ENCODE data around the gene PTPN20. TPM values are rescaled to one million over a fixed set of nuclear protein-coding genes. Genes with fewer than 3 reads are reported as not detected.
"Not testable (repeated sequence)": the region's sequence is repeated elsewhere in the genome, so short reads cannot be mapped to it uniquely, and the experiment has no call there.

The PTPN20 gene
- total and polyA plus RNA-seq, 2 donors from 2014 or later = 1.9 to 2.6 TPM

DNA sequence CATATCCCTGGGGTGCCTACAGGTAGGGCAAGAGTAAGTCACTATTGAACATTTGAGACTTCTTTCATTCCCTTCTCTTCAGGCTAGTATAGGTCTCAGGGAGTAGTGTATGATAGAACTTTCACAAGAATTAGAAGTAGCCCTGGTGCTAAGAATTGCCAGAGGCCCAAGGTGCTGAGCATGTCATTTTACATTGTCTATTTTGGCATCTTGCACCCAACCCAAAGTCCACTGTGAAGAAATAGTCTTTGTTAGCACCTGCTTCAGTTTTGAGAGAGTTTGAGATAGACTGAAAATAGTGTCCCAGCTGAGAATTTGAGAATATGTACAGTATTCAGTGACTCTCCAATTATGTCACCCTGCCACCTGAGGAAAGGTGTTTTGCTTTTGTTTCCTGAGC, 17.6 kb downstream of the PTPN20 start:
- H3K27me3 ChIP-seq (ENCODE audit: control insufficient read depth, insufficient read depth, low read length); H3K9ac ChIP-seq (ENCODE audit: low read length in 3 of 3); H3K4me1 ChIP-seq (ENCODE audit: control insufficient read depth in 2 of 3, insufficient read depth in 2 of 3, low read depth in 1 of 3, low read length in 3 of 3); intact Hi-C loops (cut with DNase I); DNase-seq; H3K4me3 ChIP-seq (ENCODE audit: low read length in 3 of 3); H3K9me3 ChIP-seq (ENCODE audit: control insufficient read depth in 2 of 3, insufficient read depth in 1 of 3, low read length in 3 of 3); H3K36me3 ChIP-seq (ENCODE audit: control insufficient read depth in 2 of 3, insufficient read depth in 3 of 3, low read length in 3 of 3); H3K27ac ChIP-seq (ENCODE audit: low read depth in 2 of 2, low read length in 2 of 2); FAIRE-seq: not testable (repeated sequence)

DNA sequence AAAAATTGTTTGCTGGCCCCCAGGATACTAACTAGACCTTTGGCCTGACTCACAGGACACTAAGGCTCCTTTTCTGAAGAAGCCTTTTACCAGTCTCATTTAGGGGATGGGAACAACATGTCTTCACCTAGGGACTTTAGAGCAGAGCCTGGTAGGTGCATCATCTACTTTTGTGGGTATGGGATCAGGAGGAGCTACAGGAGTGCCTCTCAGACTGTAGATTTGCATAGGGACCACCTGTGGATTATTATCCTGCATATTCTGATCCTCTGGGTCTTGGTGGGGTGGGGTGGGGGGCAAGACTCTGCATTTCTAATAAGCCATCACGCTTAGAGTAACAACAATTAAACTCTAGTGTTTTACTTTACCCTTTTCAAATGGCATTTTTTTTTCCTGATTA, 21.2 kb downstream of the PTPN20 start:
- H3K4me1 ChIP-seq (ENCODE audit: control insufficient read depth in 2 of 3, insufficient read depth in 2 of 3, low read depth in 1 of 3, low read length in 3 of 3); intact Hi-C loops (cut with DNase I); FAIRE-seq; H3K9ac ChIP-seq (ENCODE audit: low read length in 3 of 3); H3K27ac ChIP-seq (ENCODE audit: low read depth in 2 of 2, low read length in 2 of 2); DNase-seq; H3K27me3 ChIP-seq (ENCODE audit: control insufficient read depth, insufficient read depth, low read length); H3K36me3 ChIP-seq (ENCODE audit: control insufficient read depth in 2 of 3, insufficient read depth in 3 of 3, low read length in 3 of 3); H3K9me3 ChIP-seq (ENCODE audit: control insufficient read depth in 2 of 3, insufficient read depth in 1 of 3, low read length in 3 of 3); H3K4me3 ChIP-seq (ENCODE audit: low read length in 3 of 3): not testable (repeated sequence)

DNA sequence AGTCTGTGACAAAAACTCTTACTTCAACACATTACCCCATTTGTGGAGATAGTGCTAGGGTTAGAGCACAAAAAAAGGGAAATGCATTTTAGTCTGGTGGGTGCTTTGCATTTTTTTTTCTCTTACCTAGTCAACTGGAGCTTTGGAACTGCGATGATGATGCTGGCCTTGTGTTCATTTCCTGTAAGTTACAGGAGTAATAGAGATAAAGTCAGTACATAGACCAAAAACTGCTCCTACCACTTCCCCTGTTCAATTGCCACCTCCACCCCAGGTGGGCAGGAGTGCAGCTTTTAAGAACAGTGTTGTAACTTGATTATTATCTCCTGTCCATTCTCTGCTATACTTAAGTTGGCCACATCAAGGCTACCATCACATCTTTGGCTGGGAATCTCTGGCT, 29.9 kb downstream of the PTPN20 start:
- H3K36me3 ChIP-seq (ENCODE audit: control insufficient read depth in 2 of 3, insufficient read depth in 3 of 3, low read length in 3 of 3); FAIRE-seq; H3K4me1 ChIP-seq (ENCODE audit: control insufficient read depth in 2 of 3, insufficient read depth in 2 of 3, low read depth in 1 of 3, low read length in 3 of 3); H3K27me3 ChIP-seq (ENCODE audit: control insufficient read depth, insufficient read depth, low read length); H3K4me3 ChIP-seq (ENCODE audit: low read length in 3 of 3); H3K9me3 ChIP-seq (ENCODE audit: control insufficient read depth in 2 of 3, insufficient read depth in 1 of 3, low read length in 3 of 3); DNase-seq; intact Hi-C loops (cut with DNase I); H3K27ac ChIP-seq (ENCODE audit: low read depth in 2 of 2, low read length in 2 of 2); H3K9ac ChIP-seq (ENCODE audit: low read length in 3 of 3): not testable (repeated sequence)

DNA sequence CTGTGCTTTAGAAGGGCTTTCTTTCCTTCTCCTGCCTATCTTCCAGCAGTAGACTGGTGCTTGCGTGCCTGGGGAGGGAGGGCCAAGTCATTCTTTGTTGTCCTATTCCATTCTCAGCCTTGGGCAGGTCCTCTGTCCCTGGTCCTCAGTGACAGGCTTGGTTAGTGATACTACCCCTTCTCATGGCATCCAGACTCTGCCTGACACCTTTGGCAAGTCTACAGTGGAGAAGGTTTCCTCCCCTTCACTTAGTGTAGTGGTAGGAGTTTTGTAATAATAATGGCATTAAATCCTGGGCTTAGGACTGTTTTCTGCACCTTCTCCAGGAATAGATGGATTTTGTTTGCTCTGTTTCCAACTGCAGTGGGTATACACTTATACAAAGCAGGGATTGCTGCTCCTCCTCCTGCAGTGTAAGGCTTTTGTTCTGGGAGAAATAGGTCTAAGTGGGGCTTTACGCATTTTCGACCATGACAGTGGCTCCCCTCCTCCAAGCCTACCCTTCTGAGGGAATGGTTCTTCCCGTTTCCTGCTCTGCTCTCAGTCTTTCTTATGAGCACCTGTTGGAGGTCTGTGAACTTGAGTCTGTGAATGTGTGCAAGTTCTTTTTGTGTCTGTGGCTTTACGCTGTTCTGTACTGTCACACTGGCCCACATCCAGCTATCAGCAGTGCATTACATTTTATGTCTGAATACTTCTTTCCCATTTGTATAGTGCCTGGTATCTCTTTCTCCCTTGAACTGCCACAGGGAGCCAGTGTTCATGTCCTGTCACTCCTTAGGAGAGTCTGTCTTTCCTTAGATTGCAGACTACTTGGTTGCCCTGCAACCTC, 37.7 kb downstream of the PTPN20 start:
- H3K9me3 ChIP-seq (ENCODE audit: control insufficient read depth in 2 of 3, insufficient read depth in 1 of 3, low read length in 3 of 3); H3K4me3 ChIP-seq (ENCODE audit: low read length in 3 of 3); H3K36me3 ChIP-seq (ENCODE audit: control insufficient read depth in 2 of 3, insufficient read depth in 3 of 3, low read length in 3 of 3); H3K27me3 ChIP-seq (ENCODE audit: control insufficient read depth, insufficient read depth, low read length); H3K9ac ChIP-seq (ENCODE audit: low read length in 3 of 3); intact Hi-C loops (cut with DNase I); H3K4me1 ChIP-seq (ENCODE audit: control insufficient read depth in 2 of 3, insufficient read depth in 2 of 3, low read depth in 1 of 3, low read length in 3 of 3); H3K27ac ChIP-seq (ENCODE audit: low read depth in 2 of 2, low read length in 2 of 2); FAIRE-seq; DNase-seq: not testable (repeated sequence)

DNA sequence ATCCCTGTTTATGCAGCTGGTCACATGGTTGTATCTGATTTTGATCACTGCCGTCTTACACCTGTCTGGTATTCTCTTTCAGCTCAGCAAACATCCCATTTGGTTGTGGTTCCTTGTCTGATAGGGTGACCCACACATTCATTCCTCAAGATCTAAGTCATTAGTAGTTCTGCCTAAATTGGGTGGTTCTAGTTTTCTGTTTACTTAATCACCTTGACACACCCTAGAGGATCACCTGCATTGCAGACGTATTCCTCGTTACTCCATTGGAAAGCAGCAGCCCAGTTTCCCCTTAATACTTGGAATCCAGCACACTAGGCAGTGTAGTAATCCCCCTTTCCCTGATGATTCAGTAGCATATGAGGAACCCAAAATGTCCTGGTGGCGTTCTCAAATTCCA, 41.3 kb downstream of the PTPN20 start:
- H3K27me3 ChIP-seq (ENCODE audit: control insufficient read depth, insufficient read depth, low read length); DNase-seq; H3K4me1 ChIP-seq (ENCODE audit: control insufficient read depth in 2 of 3, insufficient read depth in 2 of 3, low read depth in 1 of 3, low read length in 3 of 3); H3K9ac ChIP-seq (ENCODE audit: low read length in 3 of 3); FAIRE-seq; H3K27ac ChIP-seq (ENCODE audit: low read depth in 2 of 2, low read length in 2 of 2); H3K36me3 ChIP-seq (ENCODE audit: control insufficient read depth in 2 of 3, insufficient read depth in 3 of 3, low read length in 3 of 3); intact Hi-C loops (cut with DNase I); H3K9me3 ChIP-seq (ENCODE audit: control insufficient read depth in 2 of 3, insufficient read depth in 1 of 3, low read length in 3 of 3); H3K4me3 ChIP-seq (ENCODE audit: low read length in 3 of 3): not testable (repeated sequence)

DNA sequence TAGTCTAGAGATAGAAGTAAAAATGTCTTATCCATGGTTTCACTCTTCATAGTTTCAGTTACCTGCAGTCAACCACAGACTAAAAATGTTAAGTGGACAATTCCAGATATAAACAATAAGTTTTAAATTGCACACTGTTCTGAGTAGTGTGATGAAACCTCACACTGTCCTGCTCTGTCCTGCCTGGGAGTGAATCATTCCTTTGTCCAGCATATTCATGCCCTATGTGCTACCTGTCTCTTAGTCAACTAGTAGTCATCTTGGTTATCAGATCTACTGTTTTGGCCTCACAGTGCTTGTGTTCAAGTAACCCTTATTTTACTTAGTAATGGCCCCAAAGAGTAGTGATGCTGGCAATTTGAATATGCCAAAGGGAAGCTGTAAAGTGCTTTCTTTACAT, 49.5 kb downstream of the PTPN20 start:
- intact Hi-C loops (cut with DNase I); H3K27me3 ChIP-seq (ENCODE audit: control insufficient read depth, insufficient read depth, low read length); H3K4me3 ChIP-seq (ENCODE audit: low read length in 3 of 3); H3K9me3 ChIP-seq (ENCODE audit: control insufficient read depth in 2 of 3, insufficient read depth in 1 of 3, low read length in 3 of 3); H3K9ac ChIP-seq (ENCODE audit: low read length in 3 of 3); H3K27ac ChIP-seq (ENCODE audit: low read depth in 2 of 2, low read length in 2 of 2); FAIRE-seq; H3K36me3 ChIP-seq (ENCODE audit: control insufficient read depth in 2 of 3, insufficient read depth in 3 of 3, low read length in 3 of 3); DNase-seq; H3K4me1 ChIP-seq (ENCODE audit: control insufficient read depth in 2 of 3, insufficient read depth in 2 of 3, low read depth in 1 of 3, low read length in 3 of 3): not testable (repeated sequence)

DNA sequence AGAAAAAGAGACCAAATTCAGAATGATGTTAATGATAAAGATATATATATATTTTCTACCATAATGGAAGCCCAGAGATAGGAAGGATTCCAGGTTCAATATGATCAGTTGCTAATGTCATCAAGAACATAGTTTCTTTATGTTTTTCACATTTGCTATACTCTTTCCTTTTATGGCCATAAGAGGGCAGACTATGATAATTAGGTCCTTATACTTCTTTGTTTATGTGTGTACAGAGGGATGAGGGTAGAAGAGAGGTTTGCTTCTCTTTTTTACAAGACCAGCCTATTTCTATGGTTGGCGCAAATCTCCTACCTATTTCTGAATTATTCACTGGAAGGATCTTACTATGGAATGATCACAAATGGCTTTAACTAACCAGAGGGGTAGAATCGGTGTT, 52.1 kb downstream of the PTPN20 start:
- H3K27ac ChIP-seq (ENCODE audit: low read depth in 2 of 2, low read length in 2 of 2); H3K9me3 ChIP-seq (ENCODE audit: control insufficient read depth in 2 of 3, insufficient read depth in 1 of 3, low read length in 3 of 3); H3K4me3 ChIP-seq (ENCODE audit: low read length in 3 of 3); H3K36me3 ChIP-seq (ENCODE audit: control insufficient read depth in 2 of 3, insufficient read depth in 3 of 3, low read length in 3 of 3); H3K9ac ChIP-seq (ENCODE audit: low read length in 3 of 3); H3K27me3 ChIP-seq (ENCODE audit: control insufficient read depth, insufficient read depth, low read length); H3K4me1 ChIP-seq (ENCODE audit: control insufficient read depth in 2 of 3, insufficient read depth in 2 of 3, low read depth in 1 of 3, low read length in 3 of 3); FAIRE-seq; DNase-seq; intact Hi-C loops (cut with DNase I): not testable (repeated sequence)

DNA sequence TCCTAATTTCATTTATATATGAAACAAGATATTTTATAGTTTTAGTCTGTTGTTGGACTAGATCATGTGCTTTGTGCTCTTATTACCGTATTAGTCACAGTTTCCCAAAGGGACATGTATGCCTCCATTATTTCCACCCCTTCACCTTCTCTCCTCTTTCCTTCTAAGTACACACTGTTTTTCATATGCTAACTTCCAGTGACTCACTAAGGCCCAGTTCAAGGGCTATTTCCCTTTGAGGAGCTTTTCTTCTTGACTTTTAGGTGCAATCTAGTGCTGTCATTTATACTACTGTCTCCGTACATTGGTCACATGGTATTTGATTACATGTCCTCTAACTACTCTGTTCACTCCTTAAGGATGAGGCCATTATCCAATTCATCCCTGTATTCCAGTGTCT, 55.8 kb downstream of the PTPN20 start:
- DNase-seq; H3K36me3 ChIP-seq (ENCODE audit: control insufficient read depth in 2 of 3, insufficient read depth in 3 of 3, low read length in 3 of 3); H3K4me3 ChIP-seq (ENCODE audit: low read length in 3 of 3); H3K27me3 ChIP-seq (ENCODE audit: control insufficient read depth, insufficient read depth, low read length); H3K9ac ChIP-seq (ENCODE audit: low read length in 3 of 3); H3K9me3 ChIP-seq (ENCODE audit: control insufficient read depth in 2 of 3, insufficient read depth in 1 of 3, low read length in 3 of 3); H3K4me1 ChIP-seq (ENCODE audit: control insufficient read depth in 2 of 3, insufficient read depth in 2 of 3, low read depth in 1 of 3, low read length in 3 of 3); FAIRE-seq; intact Hi-C loops (cut with DNase I); H3K27ac ChIP-seq (ENCODE audit: low read depth in 2 of 2, low read length in 2 of 2): not testable (repeated sequence)

All from kidney (tissue), 11 donors.